Measurements from ENCODE around the gene STAU1. TPM values are rescaled to one million over a fixed set of nuclear protein-coding genes. Genes with fewer than 3 reads are reported as not detected.

STAU1 gene
- total and polyA plus RNA-seq, 10 of the 15 experiments (the other 5 are each of a cell fraction or from before 2014, with no cell fraction given), result 13.9 to 66.2 (median 45.6) TPM

GRCh38 chr20:49115564-49115963 is 72.6 kb downstream of the STAU1 start:
- SMC1A ChIA-PET (ENCODE audit: uncharacterized antibody, unreplicated experiment), result no interaction called here
- Histone ChIP-seq H3K9me3 (replicated peaks; ENCODE audit: control insufficient read depth, insufficient read depth, low read length) (no peaks in the 10 kb centered on the region), H3K4me2 (ENCODE audit: control insufficient read depth, insufficient read depth) (no peak overlapping the region), H3K27me3 (replicated peaks in 1 of 2; ENCODE audit: control insufficient read depth in 2 of 2, insufficient read depth in 2 of 2, low read length in 1 of 2) (no peaks in the 10 kb centered on the region), H3K4me3 (no peak overlapping the region), H2AFZ (ENCODE audit: control insufficient read depth, low read depth, low read length) (no peak overlapping the region), H3K36me3 (ENCODE audit: control insufficient read depth in 2 of 2, insufficient read depth in 2 of 2, low read length in 1 of 2) (peaks cover 31 to 44% of the 10 kb centered on the region in 2 experiments), H4K20me1 (ENCODE audit: control insufficient read depth, insufficient read depth) (no peaks in the 10 kb centered on the region), H3K9ac (ENCODE audit: control insufficient read depth, insufficient read depth, low read length) (no peak overlapping the region), H3K79me2 (ENCODE audit: control insufficient read depth, insufficient read depth, low read length) (no peaks in the 10 kb centered on the region), H3K4me1 (ENCODE audit: control insufficient read depth, insufficient read depth, low read length) (no peaks in the 10 kb centered on the region), H3K27ac (ENCODE audit: control insufficient read depth, insufficient read depth) (no peak overlapping the region)
- intact Hi-C loops (cut with micrococcal nuclease; ENCODE audit: unreplicated experiment), result no loop called here
- CTCF ChIA-PET, result no interaction called here
- 83% methylated on average over 7 of the region's 7 CpGs for WGBS (ENCODE audit: insufficient coverage, insufficient replicate concordance, low lambda C conversion rate, missing lambda C conversion rate)
- BruUV-seq (replicated peaks), result no TSS peak
- no peak for DNase-seq (ENCODE audit: low read depth, low spot score)
- no peak for ATAC-seq
- in situ Hi-C loops (cut with MboI), result no loop called here
- no peak for FAIRE-seq
- POLR2A ChIA-PET, result no interaction called here
- RAD21 ChIA-PET (ENCODE audit: unreplicated experiment), result no interaction called here
- TF ChIP-seq SREBF2 (IDR thresholded peaks at IDR 0.05; ENCODE audit: low read length) (no peak), NR2F1 (conservative IDR thresholded peaks at IDR 0.05) (no peak), ZBTB40 (IDR thresholded peaks at IDR 0.05; ENCODE audit: borderline replicate concordance) (no peak), CHD2 (IDR thresholded peaks at IDR 0.05; ENCODE audit: borderline replicate concordance, low read depth, low read length) (no peak), BRCA1 (IDR thresholded peaks at IDR 0.05; ENCODE audit: low read depth, low read length) (no peak), HCFC1 (IDR thresholded peaks at IDR 0.05; ENCODE audit: low read length) (no peak), HDAC2 (IDR thresholded peaks at IDR 0.05) (no peak), FOS (IDR thresholded peaks at IDR 0.05; ENCODE audit: borderline replicate concordance, extremely low read depth, insufficient read length) (no peak), ZNF217 (IDR thresholded peaks at IDR 0.05) (no peak), ZBTB4 (CRISPR knock-in tag; IDR thresholded peaks at IDR 0.05) (no peak), GABPA (IDR thresholded peaks at IDR 0.05; ENCODE audit: low read depth) (no peak), GATAD2B (conservative IDR thresholded peaks at IDR 0.05; ENCODE audit: low read depth) (no peak), SUZ12 (IDR thresholded peaks at IDR 0.05; ENCODE audit: unreplicated experiment) (no peak), SMARCA5 (IDR thresholded peaks at IDR 0.05) (no peak), EZH2 (IDR thresholded peaks at IDR 0.05; ENCODE audit: borderline replicate concordance, control insufficient read depth, low read depth, low read length) (no peak), NR2C1 (IDR thresholded peaks at IDR 0.05) (no peak)
